Fibroblast of skin of left quadriceps (primary cell): ENCODE measurements around the gene ZNF688.
"Not testable (repeated sequence)": the region's sequence is repeated elsewhere in the genome, so short reads cannot be mapped to it uniquely, and the experiment has no call there.

Experiments
- DNase-seq, 2 experiments: peaks; one replicate each; pipeline ENCODE4 v3.0.0-alpha.2; 2013; ENCODE audit warnings: low read depth in 2 of 2

The ZNF688 gene

DNA sequence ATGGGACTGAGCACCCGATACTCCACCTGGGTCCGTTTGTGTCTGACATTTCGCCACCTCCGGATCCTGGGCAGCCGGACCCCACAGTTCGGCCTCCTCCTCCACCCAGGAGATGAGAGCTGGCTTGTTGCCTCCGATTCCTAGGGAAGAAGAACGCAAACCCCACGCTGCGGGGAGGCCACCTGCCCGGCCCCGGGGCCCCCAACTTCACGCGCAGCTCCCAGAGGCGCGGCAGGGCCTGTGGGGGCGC, 13.9 kb downstream of the ZNF688 start:
- DNase-seq = no peak

DNA sequence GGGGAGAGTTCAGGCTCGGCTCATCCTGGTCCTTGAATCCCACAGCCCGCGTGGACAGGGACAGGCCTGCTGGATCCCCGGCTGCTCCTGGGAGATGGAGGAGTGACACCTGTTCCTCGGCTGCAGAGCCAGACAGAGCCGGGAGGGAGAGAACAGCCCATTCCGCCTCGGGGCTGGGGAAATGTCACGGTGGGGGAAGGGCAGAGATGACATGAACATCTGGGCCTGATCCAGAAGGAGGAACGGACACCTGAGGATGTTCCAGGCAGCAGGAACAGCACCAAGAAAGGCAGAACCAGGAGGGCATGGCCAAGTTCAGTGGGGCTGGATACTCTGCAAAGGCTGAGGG, 15.4 kb downstream of the ZNF688 start:
- DNase-seq = no peak

DNA sequence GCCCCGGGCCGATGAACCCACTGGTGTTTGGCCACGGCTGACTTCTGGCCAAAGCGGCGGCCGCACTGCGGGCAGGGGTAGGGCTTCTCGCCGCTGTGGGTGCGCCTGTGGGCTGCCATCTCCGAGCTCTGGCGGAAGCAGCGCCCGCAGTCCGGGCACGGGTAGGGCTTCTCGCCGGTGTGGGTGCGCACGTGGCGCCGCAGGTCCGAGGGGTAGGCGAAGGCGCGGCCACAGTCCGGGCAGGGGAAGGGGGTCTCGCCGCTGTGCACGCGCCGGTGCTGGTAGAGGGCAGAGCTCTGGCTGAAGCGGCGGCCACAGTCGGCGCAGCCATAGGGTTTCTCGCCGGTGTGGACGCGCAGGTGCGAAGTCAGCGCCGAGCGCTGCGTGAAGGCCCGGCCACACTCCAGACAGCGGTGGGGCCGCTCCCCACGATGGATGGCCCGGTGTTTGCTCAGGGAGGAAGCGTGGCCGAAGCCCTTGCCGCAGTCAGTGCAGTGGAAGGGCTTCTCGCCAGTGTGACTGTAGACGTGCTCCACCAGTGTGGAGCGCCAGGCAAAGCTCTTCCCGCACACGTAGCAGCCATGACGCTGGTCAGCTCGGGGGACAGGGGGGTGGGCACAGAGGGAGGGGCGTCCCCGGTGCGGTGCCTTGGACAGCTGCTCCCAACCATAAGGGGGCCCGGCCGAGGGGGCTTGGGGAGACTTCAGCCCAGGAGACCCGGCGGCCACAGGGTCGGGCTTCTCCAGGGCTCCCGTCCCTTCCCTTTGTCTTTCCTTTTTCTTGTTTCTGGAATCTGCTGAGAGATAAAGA, 16.0 kb downstream of the ZNF688 start:
- no peak for DNase-seq

DNA sequence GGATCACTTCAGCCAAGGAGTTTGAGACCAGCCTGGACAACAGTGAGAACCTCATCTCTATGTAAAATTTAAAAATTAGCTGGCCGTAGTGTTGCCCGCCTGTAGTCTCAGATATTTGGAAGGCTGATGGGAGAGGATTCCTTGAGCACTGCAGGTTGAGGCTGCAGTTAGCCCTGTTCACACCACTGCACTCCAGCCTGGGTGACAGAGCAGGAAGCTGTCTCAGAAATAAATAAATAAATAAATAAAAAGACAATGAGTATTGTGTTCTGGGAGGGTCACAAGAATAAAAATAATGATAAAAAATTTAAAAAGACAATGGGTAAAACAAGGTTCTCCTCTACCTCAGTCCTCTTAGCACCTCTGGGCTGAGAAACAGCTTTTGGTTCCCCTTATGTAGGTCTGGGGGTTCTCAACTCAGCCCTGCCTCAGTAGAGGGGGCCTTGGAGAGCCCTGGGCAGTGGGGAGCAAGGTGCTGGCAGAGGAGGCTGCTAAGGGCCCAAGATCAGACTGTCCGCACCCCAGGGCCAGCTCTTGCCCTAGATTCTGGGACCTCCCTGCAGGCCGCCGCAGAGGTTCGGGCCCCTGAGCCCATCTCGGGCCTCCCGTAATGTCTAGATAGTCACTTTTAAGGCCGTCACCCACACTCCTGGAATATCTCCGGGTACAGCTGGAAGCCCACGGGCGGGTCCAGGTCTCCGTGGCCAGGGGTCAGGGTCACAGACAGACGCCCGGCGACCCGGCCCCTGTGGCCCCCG, 16.8 kb downstream of the ZNF688 start:
- no peak for DNase-seq

DNA sequence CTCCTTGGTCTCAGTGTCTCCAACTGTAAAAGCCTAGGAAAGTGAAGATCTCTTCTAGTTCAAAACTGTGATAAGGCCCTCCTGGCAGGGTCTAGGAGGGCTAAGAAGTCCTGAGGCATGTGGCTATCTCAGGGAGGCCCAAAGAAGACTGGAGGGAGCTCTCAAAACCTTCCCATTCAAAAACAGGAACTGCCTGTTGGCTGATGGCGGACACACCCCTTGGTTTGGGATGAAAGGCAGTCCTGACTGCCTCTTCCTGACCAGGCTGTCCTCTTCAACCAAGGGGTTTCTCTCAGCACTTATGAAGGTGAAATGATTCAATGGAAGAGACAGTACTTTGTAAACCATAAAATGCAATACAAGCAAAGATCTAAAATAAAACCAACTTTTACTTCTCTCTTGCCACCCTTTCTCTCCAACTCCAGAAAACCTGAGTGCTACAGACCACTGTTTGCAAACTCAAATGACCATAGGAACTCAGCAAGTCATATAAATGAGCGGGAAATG, 18.1 kb downstream of the ZNF688 start:
- no peak for DNase-seq

DNA sequence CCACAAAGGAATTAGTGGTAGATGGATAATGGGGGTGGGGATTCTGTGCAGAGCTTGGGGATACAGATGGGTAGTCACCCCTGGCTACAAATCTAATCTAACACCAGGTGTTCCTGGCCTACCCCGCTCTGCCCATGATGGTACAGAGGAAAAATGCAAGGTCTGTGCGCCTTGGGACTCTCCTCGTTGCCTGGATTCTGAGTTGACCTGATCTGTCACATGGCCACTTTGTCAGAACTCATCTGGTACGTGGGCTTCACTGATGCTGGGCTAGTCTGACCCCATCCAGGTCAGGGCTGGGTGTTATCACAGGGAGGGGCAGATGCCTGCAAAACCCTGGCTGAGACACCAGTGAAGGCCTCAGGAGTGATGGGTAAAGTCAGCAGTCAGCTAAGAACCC, 18.6 kb downstream of the ZNF688 start:
- no peak for DNase-seq

DNA sequence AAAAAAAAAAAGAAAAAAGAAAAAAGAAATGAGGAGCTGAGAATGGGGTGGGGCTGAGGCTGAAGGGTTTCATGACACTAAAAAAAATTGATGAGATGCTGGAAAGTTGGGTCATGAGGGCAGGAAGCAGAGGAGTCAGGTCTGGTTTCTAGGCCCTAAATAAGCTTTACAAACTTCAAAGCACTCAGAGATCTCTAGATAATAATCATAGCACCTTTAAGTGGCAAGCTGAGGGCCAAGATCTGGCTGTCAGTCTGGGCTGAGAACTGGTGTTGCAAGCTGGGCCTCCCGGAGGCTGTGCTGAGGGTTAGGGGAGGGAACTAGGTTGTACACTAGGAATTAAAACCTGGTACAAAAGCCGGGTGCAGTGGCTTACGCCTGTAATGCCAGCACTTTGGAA, 19.7 kb downstream of the ZNF688 start:
- no peak for DNase-seq

DNA sequence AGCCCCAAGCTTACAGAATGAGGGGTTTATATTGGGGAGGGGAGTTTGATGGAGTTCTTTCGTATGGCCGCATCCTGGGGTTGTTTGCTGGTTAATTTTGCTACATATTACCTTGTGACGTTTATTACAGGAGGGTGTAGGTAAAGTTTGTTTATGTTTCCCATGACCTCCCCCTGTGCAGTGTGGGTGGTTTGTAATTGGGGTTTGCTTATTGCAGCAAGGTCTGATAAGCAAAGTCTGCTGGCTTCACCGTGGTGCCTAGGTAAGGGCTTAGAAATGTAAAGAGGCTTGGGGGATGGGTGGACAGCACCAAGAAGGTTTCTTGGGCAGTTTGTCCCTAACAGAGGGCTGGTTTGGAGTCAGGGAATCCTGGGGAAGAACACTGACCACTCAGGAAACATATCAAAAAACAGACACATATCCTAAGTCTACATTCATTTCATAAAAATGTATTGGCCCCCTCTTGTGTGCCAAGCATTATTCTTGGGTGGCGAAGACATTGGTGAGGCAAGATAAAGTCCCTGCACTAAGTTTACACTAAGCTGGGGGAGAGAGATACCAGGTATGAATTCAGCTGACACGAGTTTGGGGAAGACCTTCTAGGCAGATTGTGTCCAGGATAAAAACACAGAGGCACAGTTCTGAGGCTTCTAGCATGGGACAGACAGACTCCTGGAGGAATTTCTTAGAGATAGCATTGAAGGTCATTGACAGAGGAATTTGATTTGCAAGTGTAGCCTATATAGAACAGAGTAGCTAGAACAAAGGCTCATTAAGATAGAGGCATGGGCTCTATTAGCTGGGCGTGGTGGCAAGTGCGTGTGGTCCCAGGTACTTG, 22.9 kb downstream of the ZNF688 start:
- no peak for DNase-seq

DNA sequence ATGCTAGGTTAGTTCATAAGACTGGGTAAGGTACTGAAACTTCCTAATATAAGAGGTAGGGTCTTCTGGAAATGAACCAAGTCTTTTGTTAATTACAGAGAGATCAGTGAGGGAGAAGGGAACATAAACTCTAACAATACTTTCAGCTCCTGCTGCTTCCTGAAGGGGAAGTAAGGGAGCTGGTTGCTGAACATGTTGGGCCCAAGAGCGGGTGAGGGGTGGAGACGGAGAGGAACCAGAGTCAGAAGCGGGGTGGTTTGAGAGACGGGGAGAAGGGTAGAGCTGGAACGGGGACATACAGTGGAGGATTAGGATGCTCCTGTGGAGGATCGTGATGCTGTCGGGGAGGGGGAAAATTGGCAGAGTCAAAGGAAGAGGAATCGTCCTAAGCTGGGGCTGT, 25.4 kb downstream of the ZNF688 start:
- DNase-seq = no peak

DNA sequence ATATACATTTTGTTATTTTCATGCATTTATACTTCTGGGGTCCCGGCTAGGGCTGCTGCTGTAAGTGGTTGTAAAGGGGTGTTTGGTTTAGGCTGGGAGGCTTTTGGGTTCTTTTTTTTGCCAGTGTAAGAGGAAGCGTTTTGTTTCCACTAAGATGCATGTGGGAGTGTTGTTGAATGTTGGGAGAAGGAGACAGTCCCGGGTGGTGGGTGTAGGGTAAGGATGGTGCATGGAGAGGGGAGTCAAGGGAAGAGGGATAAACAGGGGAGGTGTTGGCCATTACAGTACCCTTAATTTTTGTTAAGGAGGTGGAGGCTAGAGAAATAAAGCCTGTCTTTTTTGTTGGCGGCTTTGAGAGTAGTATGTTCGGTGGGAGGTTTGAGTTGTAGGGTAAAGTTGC, 28.4 kb downstream of the ZNF688 start:
- DNase-seq = no peak

DNA sequence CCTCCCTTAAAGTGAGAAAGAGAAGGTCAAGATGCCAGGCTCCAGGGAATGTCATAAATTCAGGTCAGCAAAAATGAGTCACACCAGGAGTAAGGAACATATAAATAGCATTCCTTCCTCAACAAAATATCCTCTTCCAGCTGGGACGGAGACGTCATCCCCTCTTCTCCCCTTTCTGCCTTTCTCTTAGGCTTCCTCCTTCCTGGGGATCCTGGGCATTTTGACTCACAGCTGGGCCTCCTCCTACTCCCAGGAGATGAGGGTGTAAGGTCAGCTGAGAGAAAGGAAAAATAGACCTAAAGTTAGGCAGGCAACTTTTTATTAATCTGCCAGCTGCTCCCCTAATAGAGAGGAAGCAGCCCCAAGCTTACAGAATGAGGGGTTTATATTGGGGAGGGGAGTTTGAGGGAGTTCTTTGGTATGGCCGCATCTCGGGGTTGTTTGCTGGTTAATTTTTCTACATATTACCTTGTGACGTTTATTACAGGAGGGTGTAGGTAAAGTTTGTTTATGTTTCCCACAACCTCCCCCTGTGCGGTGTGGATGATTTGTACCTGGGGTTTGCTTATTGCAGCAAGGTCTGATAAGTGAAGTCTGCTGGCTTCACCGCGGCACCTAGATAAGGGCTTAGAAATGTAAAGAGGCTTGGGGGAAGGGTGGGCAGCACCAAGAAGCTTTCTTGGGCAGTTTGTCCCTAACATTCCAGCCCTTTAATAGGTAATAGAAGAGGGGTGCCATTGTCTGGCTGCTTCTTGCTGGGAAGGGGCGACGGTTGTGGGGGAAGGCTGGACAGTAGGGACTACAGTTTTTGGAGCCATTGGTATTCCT, 29.8 kb downstream of the ZNF688 start:
- no peak for DNase-seq

DNA sequence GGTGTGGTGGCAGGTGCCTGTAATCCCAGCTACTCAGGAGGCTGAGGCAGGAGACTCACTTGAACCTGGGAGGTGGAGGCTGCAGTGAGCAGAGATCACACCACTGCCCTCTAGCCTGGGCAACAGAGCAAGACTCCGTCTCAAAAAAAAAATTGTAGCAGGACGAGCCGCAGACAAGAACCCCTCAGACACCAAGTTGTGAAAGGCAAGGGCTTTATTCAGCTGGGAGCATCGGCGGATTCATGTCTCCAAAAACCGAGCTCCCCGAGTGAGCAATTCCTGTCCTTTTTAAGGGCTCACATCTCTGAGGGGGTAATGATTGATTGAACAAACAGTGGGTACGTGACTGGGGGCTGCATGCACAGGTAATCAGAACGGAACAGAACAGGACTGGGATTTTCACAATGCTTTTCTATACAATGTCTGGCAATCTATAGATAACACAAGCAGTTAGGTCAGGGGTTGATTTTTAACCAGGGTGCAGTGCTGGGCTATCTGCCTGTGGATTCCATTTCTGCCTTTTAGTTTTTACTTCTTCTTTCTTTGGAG, 30.5 kb downstream of the ZNF688 start:
- not testable (repeated sequence) for DNase-seq

DNA sequence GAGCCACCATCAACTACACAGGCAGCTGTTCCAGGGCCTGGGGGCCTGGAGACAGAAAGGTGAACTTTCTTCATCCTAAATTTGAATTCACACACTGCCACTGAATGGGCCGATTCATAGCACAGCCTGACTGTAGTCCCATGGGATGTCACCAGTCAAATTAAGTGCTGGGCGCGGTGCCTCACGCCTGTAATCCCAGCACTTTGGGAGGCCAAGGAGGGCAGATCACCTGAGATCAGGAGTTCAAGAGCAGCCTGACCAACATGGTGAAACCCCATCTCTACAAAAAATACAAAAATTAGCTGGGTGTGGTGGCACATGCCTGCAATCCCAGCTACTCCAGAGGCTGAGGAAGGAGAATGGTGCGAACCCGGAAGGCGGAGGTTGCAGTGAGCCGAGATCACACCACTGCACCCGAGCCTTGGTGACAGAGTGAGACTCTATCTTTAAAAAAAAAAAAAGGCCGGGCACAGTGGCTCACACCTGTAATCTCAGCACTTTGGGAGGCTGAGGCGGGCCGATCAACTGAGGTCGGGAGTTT, 31.5 kb downstream of the ZNF688 start:
- DNase-seq = not testable (repeated sequence)

DNA sequence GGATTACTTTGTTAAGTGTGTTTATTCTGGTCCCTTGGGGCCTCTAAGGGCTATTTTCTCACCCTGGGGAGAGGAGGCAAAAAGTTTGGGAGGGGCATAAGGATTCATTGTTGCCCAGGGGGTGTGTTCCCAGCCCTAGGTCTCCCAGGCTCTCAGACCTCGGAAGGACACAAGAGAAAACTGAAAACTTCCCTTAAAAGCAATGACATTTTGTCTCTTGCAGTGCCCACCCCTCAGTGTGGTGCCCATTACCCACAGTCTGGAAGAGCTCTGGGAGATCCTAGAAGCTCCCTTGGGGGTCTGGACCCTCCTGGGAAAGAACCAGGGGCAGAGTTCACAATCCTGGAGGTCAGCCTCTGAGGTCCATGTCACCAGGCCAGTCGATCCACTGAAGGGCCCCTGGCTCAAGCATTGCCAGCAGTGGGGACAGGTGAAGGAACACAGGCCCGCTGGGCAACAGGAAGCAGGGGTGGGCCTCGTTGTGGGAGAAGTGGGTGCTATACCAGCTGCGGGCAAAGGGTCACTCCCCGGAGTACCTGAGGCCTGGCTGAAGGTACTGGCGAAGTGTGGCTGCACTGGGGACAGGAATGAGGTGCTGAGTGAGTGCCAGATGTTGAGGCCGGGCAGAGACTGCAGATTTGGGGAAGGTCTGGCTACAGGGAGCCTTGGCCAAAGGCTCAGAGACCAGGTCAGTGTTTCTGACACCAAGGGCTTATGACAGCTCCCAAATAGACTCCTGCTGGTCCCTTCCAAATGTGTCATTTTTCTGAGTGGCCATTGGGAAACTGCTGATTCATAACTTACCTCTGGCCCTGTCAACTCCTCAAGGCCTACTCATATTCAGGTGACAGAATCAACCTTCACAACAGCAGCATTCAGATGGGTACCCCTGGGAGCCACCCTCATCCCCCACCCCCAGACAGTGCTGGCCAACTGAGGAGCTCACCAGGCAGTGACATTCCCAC, 32.2 kb downstream of the ZNF688 start:
- DNase-seq = no peak

DNA sequence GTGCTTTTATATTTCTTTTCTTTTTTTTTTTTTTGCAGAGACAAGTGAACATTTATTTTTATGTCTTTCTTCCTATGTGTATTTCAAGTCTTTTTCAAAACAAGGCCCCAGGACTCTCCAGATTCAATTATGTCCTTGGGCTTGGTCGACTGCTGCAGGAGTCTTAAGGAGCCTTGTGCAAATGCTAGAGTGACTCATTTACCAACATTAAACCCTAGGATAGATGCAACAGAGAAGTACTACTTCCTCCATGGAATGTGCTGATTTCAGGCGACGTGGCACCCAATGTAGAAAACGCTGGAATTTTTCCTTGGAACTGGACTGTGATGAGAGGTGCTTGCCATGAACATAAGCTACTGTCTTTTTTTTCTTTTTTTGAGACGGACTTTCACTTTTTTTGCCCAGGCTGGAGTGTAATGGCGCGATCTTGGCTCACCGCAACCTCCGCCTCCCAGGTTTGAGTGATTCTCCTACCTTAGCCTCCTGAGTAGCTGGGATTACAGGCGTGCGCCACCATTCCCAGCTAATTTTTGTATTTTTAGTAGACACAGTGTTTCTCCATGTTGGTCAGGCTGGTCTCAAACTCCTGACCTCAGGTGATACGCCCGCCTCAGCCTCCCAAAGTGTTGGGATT, 35.0 kb downstream of the ZNF688 start:
- DNase-seq = not testable (repeated sequence)

DNA sequence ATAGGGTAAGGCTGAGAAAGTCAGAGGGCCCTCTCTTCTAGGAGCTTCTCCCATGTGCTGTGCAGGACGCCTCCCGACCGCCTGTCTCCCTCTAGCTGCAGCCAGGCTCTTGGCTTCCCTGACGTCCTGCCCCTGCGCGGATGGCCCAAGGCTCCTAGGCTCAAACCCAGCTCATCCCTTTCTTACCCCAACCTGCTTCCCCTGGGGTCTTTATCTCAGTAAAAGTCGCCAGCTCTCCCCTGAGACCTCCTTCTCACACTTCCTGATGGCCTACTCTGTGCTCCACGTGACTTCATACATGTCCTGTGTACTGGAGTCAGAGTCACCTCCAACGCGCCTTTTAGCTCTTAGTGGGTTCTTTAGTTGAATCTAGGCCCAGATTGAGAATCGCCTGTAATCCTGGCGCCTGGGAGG, 35.7 kb downstream of the ZNF688 start:
- DNase-seq = no peak

DNA sequence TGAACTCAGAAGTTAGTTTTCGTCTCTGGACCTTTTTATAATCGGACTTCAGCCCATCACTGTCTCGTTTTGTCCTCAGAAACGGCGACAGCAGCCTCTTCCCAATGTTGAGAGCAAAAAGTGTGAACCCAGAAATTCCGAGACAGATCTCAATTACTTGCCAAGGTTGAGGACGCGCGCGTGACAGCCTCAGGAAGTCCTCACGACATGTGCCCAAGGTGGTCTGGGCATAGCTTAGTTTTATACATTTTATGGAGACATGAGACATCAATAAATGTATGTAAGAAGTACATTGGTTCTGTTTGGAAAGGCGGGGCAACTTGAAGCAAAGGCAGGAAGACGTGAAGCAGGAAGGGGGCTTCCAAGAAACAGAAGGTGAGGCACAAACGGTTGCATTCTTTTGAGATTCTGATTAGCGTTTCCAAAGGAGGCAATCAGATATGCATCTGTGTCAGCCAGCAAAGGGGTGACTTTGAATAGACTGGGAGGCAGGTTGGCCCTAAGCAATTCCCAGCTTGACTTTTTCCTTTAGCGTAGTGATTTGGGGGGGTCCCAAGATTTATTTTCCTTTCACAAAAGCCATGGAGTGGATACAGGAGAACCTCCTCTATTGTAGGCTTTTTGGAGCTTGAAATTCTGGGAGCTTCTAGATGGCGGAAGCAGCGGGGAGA, 36.3 kb downstream of the ZNF688 start:
- no peak for DNase-seq

DNA sequence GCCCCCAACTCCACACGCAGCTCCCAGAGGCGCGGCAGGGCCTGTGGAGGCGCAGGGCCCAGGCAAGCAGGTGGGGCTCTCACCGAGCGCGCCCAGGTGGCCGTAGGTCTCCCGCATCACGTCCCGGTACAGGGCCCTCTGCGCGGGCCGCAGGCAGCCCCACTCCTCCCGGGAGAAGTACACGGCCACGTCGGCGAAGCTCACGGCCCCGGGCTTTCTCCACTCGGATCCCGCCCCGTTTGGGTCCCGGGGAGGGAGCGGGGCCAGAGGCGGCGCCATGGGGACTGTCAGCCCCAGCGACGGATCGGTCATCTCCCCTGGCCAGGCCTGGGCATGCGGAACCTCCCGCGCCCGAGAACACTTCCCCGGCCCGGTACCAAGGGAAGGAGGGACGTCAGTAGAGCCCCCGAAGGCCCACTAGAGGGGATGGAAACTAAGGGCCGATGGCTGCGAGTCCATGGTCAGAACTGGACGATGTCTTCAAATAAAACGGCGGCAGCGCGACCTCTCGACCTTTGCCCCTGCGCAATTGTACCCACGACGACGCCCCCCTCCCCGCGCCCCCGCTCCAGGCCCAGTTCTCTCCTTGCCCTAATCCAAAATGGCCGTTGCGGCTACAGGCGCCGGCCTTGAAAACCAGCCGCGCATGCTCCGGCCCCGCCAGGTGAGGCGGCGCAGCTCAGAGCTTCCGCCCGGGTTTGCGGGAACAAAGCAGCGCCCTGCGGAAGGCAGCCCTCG, 37.0 kb downstream of the ZNF688 start, which contains the start of gene ZNF747:
Gene ZNF747, minus strand, starts transcription at position 491 of the 738 bp plus-strand sequence. Its CDS starts 179 bp downstream, at position 312.
- peak; percentile 60 to 65 for DNase-seq
